CD4-positive, alpha-beta T cell treated with Interleukin-10 for 1 hour (primary cell): ENCODE measurements around the gene SLC4A2.

Experiments
- DNase-seq: peaks from one replicate; pipeline ENCODE4 v3.0.0-alpha.2; 2020

The SLC4A2 gene

DNA sequence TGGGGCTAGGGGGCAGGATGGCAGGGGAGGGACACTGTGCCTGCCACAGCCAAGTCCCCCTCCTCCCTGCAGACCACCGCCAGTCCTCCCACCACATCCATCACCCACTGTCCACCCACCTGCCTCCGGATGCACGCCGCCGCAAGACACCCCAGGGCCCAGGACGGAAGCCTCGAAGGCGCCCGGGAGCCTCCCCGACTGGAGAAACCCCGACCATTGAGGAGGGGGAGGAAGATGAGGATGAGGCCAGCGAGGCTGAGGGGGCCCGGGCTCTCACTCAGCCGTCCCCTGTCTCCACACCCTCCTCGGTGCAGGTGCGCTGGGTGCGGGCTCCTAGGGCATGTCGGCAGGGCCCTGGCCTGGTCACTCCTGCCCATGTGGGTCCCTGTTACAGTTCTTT is 5.1 kb downstream of the SLC4A2 start:
- DNase-seq: no peak

GRCh38 chr7:151064993-151065392 is 5.6 kb downstream of the SLC4A2 start:
- no peak for DNase-seq

- no peak for DNase-seq
Observed at GRCh38 chr7:151065516-151065915, 6.1 kb downstream of the SLC4A2 start.

DNA sequence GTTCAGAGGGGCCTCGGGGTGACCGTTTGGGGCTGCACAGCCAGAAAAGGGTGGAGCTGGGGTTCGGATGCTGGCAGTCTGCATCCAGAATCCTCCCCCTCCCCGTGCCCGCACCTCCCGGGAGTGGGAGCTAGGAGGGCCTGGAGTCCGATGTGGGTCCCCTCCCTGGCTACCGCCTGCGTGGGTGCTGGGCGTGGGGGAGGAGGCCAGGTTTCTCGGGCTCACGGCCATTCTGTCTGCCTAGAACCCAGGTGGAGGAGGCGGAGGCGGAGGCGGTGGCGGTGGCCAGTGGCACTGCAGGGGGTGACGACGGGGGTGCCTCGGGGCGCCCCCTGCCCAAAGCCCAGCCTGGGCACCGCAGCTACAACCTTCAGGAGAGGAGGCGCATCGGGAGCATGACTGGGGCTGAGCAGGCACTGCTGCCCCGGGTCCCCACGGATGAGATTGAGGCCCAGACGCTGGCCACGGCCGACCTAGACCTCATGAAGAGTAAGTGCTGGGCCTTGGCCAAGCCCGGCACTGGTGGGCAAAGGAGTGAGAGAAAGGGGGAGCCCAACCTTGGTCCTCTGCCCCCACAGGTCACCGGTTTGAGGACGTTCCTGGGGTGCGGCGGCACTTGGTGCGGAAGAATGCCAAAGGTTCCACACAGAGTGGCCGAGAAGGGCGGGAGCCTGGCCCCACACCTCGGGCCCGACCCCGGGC is 7.0 kb downstream of the SLC4A2 start:
- no peak for DNase-seq

GRCh38 chr7:151068069-151068773 is 8.8 kb downstream of the SLC4A2 start:
- no peak for DNase-seq

- no peak for DNase-seq
Observed at GRCh38 chr7:151069841-151070573, 10.6 kb downstream of the SLC4A2 start.

- DNase-seq: no peak
Observed at GRCh38 chr7:151070574-151070960, 11.2 kb downstream of the SLC4A2 start.

DNA sequence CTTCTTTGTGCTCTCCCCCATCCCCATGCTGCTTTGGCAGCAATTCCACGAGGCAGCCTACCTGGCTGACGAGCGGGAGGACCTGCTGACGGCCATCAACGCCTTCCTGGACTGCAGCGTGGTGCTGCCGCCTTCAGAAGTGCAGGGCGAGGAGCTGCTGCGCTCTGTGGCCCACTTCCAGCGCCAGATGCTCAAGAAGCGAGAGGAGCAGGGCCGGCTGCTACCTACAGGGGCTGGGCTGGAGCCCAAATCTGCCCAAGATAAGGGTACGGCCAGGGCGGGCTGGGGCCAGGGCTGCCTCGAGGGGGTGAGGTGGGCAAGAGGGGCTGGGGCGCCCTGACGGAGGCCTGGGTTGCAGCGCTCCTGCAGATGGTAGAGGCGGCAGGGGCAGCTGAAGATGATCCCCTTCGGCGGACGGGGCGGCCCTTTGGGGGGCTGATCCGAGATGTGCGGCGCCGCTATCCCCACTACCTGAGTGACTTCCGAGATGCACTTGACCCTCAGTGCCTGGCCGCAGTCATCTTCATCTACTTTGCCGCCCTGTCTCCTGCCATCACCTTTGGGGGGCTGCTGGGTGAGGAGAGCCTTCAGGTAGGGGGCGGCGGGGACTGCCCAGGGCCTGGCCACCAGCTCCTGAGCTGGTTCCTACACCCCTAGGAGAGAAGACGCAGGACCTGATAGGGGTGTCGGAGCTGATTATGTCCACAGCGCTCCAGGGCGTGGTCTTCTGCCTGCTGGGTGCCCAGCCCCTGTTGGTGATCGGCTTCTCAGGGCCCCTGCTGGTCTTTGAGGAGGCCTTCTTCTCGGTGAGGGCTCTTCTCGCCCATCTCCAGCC is 11.9 kb downstream of the SLC4A2 start:
- no peak for DNase-seq

- DNase-seq: no peak
Observed at GRCh38 chr7:151073990-151074389, 14.6 kb downstream of the SLC4A2 start.

GRCh38 chr7:151074817-151075661 is 15.7 kb downstream of the SLC4A2 start:
- DNase-seq: no peak

GRCh38 chr7:151075662-151075971 is 16.2 kb downstream of the SLC4A2 start:
- no peak for DNase-seq

DNA sequence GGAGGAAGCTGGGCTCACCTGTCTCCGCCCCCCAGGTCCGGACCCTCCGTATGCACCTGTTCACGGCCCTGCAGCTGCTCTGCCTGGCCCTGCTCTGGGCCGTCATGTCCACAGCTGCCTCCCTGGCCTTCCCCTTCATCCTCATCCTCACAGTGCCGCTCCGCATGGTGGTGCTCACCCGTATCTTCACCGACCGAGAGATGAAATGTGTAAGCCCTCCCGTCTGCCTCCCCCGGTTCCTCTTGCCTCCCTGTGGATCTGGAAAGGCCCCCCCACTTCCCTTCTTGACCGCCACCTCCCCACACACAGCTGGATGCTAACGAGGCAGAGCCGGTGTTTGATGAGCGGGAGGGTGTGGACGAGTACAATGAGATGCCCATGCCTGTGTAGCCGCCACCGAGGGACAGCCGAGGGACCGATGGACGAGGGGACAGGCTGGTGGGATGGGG is 16.6 kb downstream of the SLC4A2 start:
- DNase-seq: no peak

GRCh38 chr7:151076863-151077704 is 17.7 kb downstream of the SLC4A2 start:
- no peak for DNase-seq

DNA sequence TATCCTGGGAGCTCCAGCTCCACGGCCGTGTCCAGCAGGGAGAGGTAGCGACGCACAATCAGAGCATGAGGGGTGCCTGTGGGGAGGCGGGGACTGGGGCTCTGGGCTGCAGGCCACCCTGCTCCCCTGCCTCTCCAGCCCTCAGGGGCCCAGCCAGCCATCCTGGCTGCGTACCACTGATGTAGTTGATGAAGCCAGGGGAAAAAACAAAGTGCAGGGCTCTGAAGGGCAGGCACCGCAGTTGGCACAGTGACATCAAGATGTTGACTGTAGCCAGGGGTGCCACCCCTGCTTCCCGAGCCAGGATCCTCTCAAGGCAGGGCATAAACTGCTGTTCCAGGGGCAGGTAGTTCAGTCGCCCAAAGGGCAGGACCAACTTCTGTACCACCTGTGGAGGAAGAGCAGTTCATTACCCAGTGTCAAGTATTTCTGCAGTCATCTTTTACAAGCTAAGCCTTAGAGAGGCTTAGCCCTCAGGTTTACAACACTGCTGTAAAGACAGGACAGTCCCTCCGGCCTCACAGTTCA is 18.4 kb downstream of the SLC4A2 start:
- no peak for DNase-seq

DNA sequence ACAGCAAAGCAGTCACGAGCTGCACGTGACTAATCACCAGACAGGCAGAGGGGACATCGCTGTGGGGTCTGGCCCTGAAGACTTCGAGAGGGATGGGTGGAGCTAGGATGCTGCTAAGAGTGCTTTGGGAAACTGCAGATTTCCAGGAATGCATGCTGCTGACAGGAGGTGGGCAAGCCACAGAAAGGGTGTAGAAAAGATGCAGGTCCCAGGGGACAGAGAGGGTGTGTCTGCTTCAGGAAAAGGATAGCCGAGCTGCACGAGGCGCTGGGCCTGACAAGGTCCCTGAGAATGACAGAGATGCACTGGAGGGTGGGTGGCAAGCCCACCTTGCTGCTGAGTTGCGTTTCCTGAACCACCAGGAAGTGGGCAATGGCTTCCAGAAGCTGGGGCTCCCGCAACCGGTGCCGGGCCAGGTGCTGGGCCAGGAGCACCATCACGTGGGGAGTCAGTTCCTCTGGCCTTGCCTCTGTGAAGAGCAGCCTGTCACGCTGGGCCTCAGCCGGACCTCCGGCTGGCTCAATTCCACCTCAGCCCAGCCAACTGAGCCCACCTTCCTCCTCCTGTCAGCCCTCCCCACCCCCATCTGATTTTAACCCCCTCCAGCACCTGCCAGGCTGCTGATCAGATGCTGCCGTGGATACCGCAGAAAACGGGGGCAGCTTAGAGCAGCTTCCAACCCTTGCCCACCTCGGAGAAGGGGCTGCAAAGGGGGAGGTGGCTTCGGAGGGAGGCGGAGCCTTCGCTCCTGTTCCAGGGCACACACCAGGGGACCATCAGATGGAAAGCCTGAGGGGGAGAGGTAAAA is 19.0 kb downstream of the SLC4A2 start:
- no peak for DNase-seq

- DNase-seq: no peak
Observed at GRCh38 chr7:151079199-151079910, 20.0 kb downstream of the SLC4A2 start.

GRCh38 chr7:151080067-151080521 is 20.7 kb downstream of the SLC4A2 start:
- no peak for DNase-seq

GRCh38 chr7:151080522-151081169 is 21.3 kb downstream of the SLC4A2 start, which contains the start of gene FASTK:
Gene FASTK, minus strand, starts transcription at chr7:151080809. Its CDS starts 43 bp downstream, at chr7:151080766.
- DNase-seq: peak; percentile 91
